Measurements from ENCODE around the gene USP13.

GRCh38 chr3:179652447-179653095 lies at the start of gene USP13:
- TF ChIP-seq, protein P1, sequence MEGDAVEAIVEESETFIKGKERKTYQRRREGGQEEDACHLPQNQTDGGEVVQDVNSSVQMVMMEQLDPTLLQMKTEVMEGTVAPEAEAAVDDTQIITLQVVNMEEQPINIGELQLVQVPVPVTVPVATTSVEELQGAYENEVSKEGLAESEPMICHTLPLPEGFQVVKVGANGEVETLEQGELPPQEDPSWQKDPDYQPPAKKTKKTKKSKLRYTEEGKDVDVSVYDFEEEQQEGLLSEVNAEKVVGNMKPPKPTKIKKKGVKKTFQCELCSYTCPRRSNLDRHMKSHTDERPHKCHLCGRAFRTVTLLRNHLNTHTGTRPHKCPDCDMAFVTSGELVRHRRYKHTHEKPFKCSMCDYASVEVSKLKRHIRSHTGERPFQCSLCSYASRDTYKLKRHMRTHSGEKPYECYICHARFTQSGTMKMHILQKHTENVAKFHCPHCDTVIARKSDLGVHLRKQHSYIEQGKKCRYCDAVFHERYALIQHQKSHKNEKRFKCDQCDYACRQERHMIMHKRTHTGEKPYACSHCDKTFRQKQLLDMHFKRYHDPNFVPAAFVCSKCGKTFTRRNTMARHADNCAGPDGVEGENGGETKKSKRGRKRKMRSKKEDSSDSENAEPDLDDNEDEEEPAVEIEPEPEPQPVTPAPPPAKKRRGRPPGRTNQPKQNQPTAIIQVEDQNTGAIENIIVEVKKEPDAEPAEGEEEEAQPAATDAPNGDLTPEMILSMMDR (conservative IDR thresholded peaks at IDR 0.05 in 1 of 2, IDR thresholded peaks at IDR 0.05 in 1 of 2; ENCODE audit: extremely low read depth in 1 of 2, insufficient read depth in 1 of 2, low read depth in 1 of 2, low read length in 2 of 2) = no peak
- no peak for TF ChIP-seq EZH2 (IDR thresholded peaks at IDR 0.05; ENCODE audit: borderline replicate concordance, low read length)

Data from mammary epithelial cell (primary cell).